Caco-2 (cell line): Measurements from ENCODE around the gene NCF4. TPM values are rescaled to one million over a fixed set of nuclear protein-coding genes. Genes with fewer than 3 reads are reported as not detected.

Source experiments
- BruUV-seq: library from RNA; stranded (reverse); fragments of 400-500 nt; replicated peaks from 2 replicates; lab custom pipeline; 2021; lab: Mats Ljungman, UMichigan
- CTCF ChIA-PET: fragments of 300-600 bp; sonication (Branson Sonifier 250); formaldehyde crosslinking; loops from one replicate; lab custom pipeline; 2022; ENCODE audit warnings: antibody characterized with exemption; lab: Charles Lee
- POLR2A ChIA-PET: fragments of 300-600 bp; sonication (Branson Sonifier 250); formaldehyde crosslinking; loops from one replicate; lab custom pipeline; 2022; ENCODE audit warnings: antibody characterized with exemption; lab: Charles Lee
- DNase-seq, 2 experiments: peaks; one replicate each; pipeline versions ENCODE4 v3.0.0 to v3.0.0-alpha.2; 2020 to 2022
- H3K27me3 ChIP-seq: replicated peaks from 2 replicates; pipeline ENCODE4 v1.6.0; 2011; ENCODE audit warnings: low read length; ENCODE audit not compliant: control insufficient read depth, insufficient read depth
- H3K36me3 ChIP-seq: 2 replicates; pipeline ENCODE4 v1.5.1; 2011; ENCODE audit warnings: low read length; ENCODE audit not compliant: control insufficient read depth, insufficient read depth
- H3K4me1 ChIP-seq: fragments of 250-450 bp; sonication (Bioruptor Pico); 2 replicates; pipeline ENCODE4 v1.5.1; 2020; ENCODE audit warnings: mild to moderate bottlenecking
- H3K4me3 ChIP-seq: 2 replicates; pipeline ENCODE4 v1.5.1; 2011; ENCODE audit warnings: low read depth, mild to moderate bottlenecking, control low read depth, low read length
- H3K9me3 ChIP-seq: fragments of 250-450 bp; sonication (Bioruptor Pico); 2 replicates; pipeline ENCODE4 v1.5.1; 2020; ENCODE audit warnings: mild to moderate bottlenecking, moderate library complexity
- H3K27ac Mint-ChIP-seq: one replicate; pipeline ENCODE4 v1.8.0; 2022; ENCODE audit warnings: mixed read lengths; ENCODE audit not compliant: unreplicated experiment
- H3K27me3 Mint-ChIP-seq: one replicate; pipeline ENCODE4 v1.8.0; 2022; ENCODE audit warnings: mixed read lengths; ENCODE audit not compliant: insufficient read depth, unreplicated experiment
- H3K36me3 Mint-ChIP-seq: one replicate; pipeline ENCODE4 v1.8.0; 2022; ENCODE audit warnings: mild to moderate bottlenecking, mixed read lengths; ENCODE audit not compliant: insufficient read depth, unreplicated experiment
- H3K4me1 Mint-ChIP-seq: one replicate; pipeline ENCODE4 v1.8.0; 2022; ENCODE audit warnings: low read depth, mixed read lengths; ENCODE audit not compliant: unreplicated experiment
- H3K4me3 Mint-ChIP-seq: one replicate; pipeline ENCODE4 v1.8.0; 2022; ENCODE audit warnings: mild to moderate bottlenecking, moderate library complexity, mixed read lengths; ENCODE audit not compliant: unreplicated experiment
- H3K9me3 Mint-ChIP-seq: one replicate; pipeline ENCODE4 v1.8.0; 2022; ENCODE audit warnings: mixed read lengths; ENCODE audit not compliant: unreplicated experiment
- CTCF ChIP-seq, 2 experiments: fragments of 200-600 bp in 1 of 2; IDR thresholded peaks; 1 replicate in 1 of 2; 2 replicates in 1 of 2; pipeline versions ENCODE4 v1.5.1 to v1.8.0; 2011 to 2022; ENCODE audit warnings: antibody characterized with exemption in 1 of 2, control low read depth in 1 of 2, inconsistent platforms in 1 of 2, low read depth in 1 of 2, low read length in 1 of 2, mild to moderate bottlenecking in 1 of 2, moderate library complexity in 1 of 2; ENCODE audit not compliant: insufficient read depth in 1 of 2, severe bottlenecking in 1 of 2, unreplicated experiment in 1 of 2
- intact Hi-C: fragments of 100-400 bp; cut with micrococcal nuclease; formaldehyde crosslinking; loops from one replicate; pipeline ENCODE4 v1.10.0; 2022; ENCODE audit not compliant: unreplicated experiment
- total RNA-seq: library from RNA; stranded (reverse); gene quantifications from 2 replicates; pipeline ENCODE4 v1.2.3, GENCODE V29; 2022

The NCF4 gene
- total RNA-seq, 1 experiment from 2014 or later, result not detected

GRCh38 chr22:36862251-36863242 is 1.7 kb downstream of the NCF4 start:
- no peaks in the 10 kb centered on the region for H3K36me3 Mint-ChIP-seq
- no TSS peak for BruUV-seq
- H3K4me3 Mint-ChIP-seq, result no peak overlapping the region
- no peak overlapping the region for H3K27ac Mint-ChIP-seq
- H3K36me3 ChIP-seq, result no peaks in the 10 kb centered on the region
- ChIA-PET CTCF (no interaction called here), POLR2A (no interaction called here)
- H3K4me3 ChIP-seq, result no peak overlapping the region
- no peaks in the 10 kb centered on the region for H3K27me3 ChIP-seq
- no peaks in the 10 kb centered on the region for H3K4me1 ChIP-seq
- intact Hi-C loops, result loop anchor here (10.0 kb wide), 1 partner anchor 62 kb away; no protein-coding TSS in a partner anchor
- H3K27me3 Mint-ChIP-seq, result peaks cover 18% of the 10 kb centered on the region
- no peak for DNase-seq
- TF ChIP-seq CTCF (IDR thresholded peaks at IDR 0.05; ENCODE audit: insufficient read depth in 1 of 2, low read depth in 1 of 2, low read length in 1 of 2, severe bottlenecking in 1 of 2, unreplicated experiment in 1 of 2), result no peak
- H3K4me1 Mint-ChIP-seq, result no peaks in the 10 kb centered on the region
- H3K9me3 Mint-ChIP-seq, result no peaks in the 10 kb centered on the region
- no peaks in the 10 kb centered on the region for H3K9me3 ChIP-seq

- H3K27me3 Mint-ChIP-seq, result peaks cover 16% of the 10 kb centered on the region
- H3K36me3 ChIP-seq, result no peaks in the 10 kb centered on the region
- H3K9me3 ChIP-seq, result no peaks in the 10 kb centered on the region
- H3K27ac Mint-ChIP-seq, result no peak overlapping the region
- no peak for DNase-seq
- no peaks in the 10 kb centered on the region for H3K4me1 ChIP-seq
- H3K4me1 Mint-ChIP-seq, result no peaks in the 10 kb centered on the region
- no peaks in the 10 kb centered on the region for H3K9me3 Mint-ChIP-seq
- intact Hi-C loops, result loop anchor here (10.0 kb wide), 1 partner anchor 62 kb away; no protein-coding TSS in a partner anchor
- H3K36me3 Mint-ChIP-seq, result no peaks in the 10 kb centered on the region
- BruUV-seq, result no TSS peak
- ChIA-PET CTCF (no interaction called here), POLR2A (no interaction called here)
- no peak overlapping the region for H3K4me3 Mint-ChIP-seq
- no peak for TF ChIP-seq CTCF (IDR thresholded peaks at IDR 0.05; ENCODE audit: insufficient read depth in 1 of 2, low read depth in 1 of 2, low read length in 1 of 2, severe bottlenecking in 1 of 2, unreplicated experiment in 1 of 2)
- H3K4me3 ChIP-seq, result no peak overlapping the region
- no peaks in the 10 kb centered on the region for H3K27me3 ChIP-seq
These were observed 2.5 kb downstream of the NCF4 start for GRCh38 chr22:36863281-36863680.

GRCh38 chr22:36863979-36864378 is 3.2 kb downstream of the NCF4 start:
- Mint-ChIP-seq H3K27ac (no peak overlapping the region), H3K36me3 (no peaks in the 10 kb centered on the region), H3K4me3 (no peak overlapping the region), H3K27me3 (peaks cover 16% of the 10 kb centered on the region), H3K4me1 (no peaks in the 10 kb centered on the region), H3K9me3 (no peaks in the 10 kb centered on the region)
- Histone ChIP-seq H3K4me3 (no peak overlapping the region), H3K9me3 (no peaks in the 10 kb centered on the region), H3K27me3 (no peaks in the 10 kb centered on the region), H3K36me3 (no peaks in the 10 kb centered on the region), H3K4me1 (no peaks in the 10 kb centered on the region)
- intact Hi-C loops, result loop anchor here (10.0 kb wide), 1 partner anchor 61 kb away; no protein-coding TSS in a partner anchor
- no TSS peak for BruUV-seq
- CTCF ChIA-PET, result no interaction called here
- DNase-seq, result no peak
- TF ChIP-seq CTCF (IDR thresholded peaks at IDR 0.05; ENCODE audit: insufficient read depth in 1 of 2, low read depth in 1 of 2, low read length in 1 of 2, severe bottlenecking in 1 of 2, unreplicated experiment in 1 of 2), result no peak
- POLR2A ChIA-PET, result no interaction called here
